Stomach (tissue), 4 donors: ENCODE data around the gene CNGA4.

Experiments used
- POLR2A ChIP-seq, 4 donors: fragments of 450-650 bp; IDR thresholded peaks; one replicate each; pipeline ENCODE4 v1.6.1; 2016; ENCODE audit warnings: antibody characterized with exemption in 4 of 4, control low read depth in 2 of 4, mild to moderate bottlenecking in 1 of 4, moderate library complexity in 1 of 4
- POLR2AphosphoS5 ChIP-seq, 3 donors: sonication (generic); formaldehyde crosslinking; IDR thresholded peaks; one replicate each; pipeline ENCODE4 v1.6.1; 2016; ENCODE audit warnings: antibody characterized with exemption in 3 of 3

DNA sequence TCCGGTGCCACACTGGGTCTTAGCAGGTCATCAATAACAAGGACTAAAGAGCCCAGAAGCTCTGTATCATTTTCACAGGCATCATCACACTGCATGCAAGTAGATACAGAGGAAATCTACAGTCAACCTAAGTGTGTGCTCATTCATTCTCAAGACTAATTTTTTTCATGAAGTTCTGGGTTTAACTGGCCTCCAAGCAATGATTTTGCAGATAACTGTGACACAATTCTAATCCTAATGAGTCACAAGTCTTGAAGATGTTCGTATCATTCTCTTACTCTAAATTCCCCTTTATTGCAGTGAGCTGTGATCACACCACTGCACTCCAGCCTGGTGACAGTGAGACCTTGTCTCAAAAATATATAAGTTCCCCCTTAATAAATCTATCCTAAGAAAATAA is 37.4 kb upstream of the CNGA4 start:
- TF ChIP-seq POLR2AphosphoS5 (IDR thresholded peaks at IDR 0.05) = no peak
- no peak for TF ChIP-seq POLR2A (IDR thresholded peaks at IDR 0.05)
